DOHH2 (cell line): Measurements from ENCODE around the gene LSM6.

Experiments used
- H3F3A ChIP-seq: fragments of 200-600 bp; sonication (generic), shearing (Covaris generic); 2 replicates; pipeline ENCODE4 v1.6.0; 2016; ENCODE audit warnings: antibody characterized with exemption, mild to moderate bottlenecking; ENCODE audit not compliant: control insufficient read depth, insufficient read depth
- H3K27ac ChIP-seq: fragments of 200-600 bp; sonication (generic); 2 replicates; pipeline ENCODE4 v1.5.1; 2014; ENCODE audit warnings: low read depth, mild to moderate bottlenecking, low read length, moderate library complexity
- H3K27me3 ChIP-seq: fragments of 200-600 bp; sonication (generic); 2 replicates; pipeline ENCODE4 v1.6.1; 2014; ENCODE audit warnings: mild to moderate bottlenecking, low read length, mixed read lengths; ENCODE audit not compliant: control insufficient read depth
- H3K36me3 ChIP-seq: fragments of 200-600 bp; sonication (generic); 2 replicates; pipeline ENCODE4 v1.6.1; 2014; ENCODE audit warnings: mild to moderate bottlenecking, low read length, moderate library complexity, mixed read lengths; ENCODE audit not compliant: control insufficient read depth
- H3K4me1 ChIP-seq: fragments of 200-600 bp; sonication (generic); 2 replicates; pipeline ENCODE4 v1.6.1; 2014; ENCODE audit warnings: mild to moderate bottlenecking, low read length, mixed read lengths; ENCODE audit not compliant: control insufficient read depth
- H3K4me2 ChIP-seq: fragments of 200-600 bp; sonication (generic); 2 replicates; pipeline ENCODE4 v1.6.0; 2014; ENCODE audit warnings: mild to moderate bottlenecking, low read length, moderate library complexity
- H3K4me3 ChIP-seq: fragments of 200-600 bp; sonication (generic); 2 replicates; pipeline ENCODE4 v1.5.1; 2014; ENCODE audit warnings: mild to moderate bottlenecking, low read length, mixed read lengths
- H3K79me2 ChIP-seq: fragments of 200-600 bp; sonication (generic); 2 replicates; pipeline ENCODE4 v1.6.1; 2014; ENCODE audit warnings: mild to moderate bottlenecking, low read length, mixed read lengths; ENCODE audit not compliant: control insufficient read depth
- H3K9me2 ChIP-seq: fragments of 200-600 bp; sonication (generic); replicated peaks from 2 replicates; pipeline ENCODE4 v1.6.1; 2014; ENCODE audit warnings: mild to moderate bottlenecking, low read length, mixed read lengths; ENCODE audit not compliant: control insufficient read depth
- H3K9me3 ChIP-seq: fragments of 200-600 bp; sonication (generic); 2 replicates; pipeline ENCODE4 v1.6.1; 2014; ENCODE audit warnings: antibody characterized with exemption, low read length, mixed read lengths; ENCODE audit not compliant: control insufficient read depth, insufficient read depth
- H4K20me1 ChIP-seq: fragments of 200-600 bp; sonication (generic); 2 replicates; pipeline ENCODE4 v1.6.0; 2014; ENCODE audit warnings: low read depth, mild to moderate bottlenecking, antibody characterized with exemption, low read length, moderate library complexity; ENCODE audit not compliant: control insufficient read depth, insufficient read depth
- CTCF ChIP-seq: fragments of 200-600 bp; sonication (generic); IDR thresholded peaks from one replicate; pipeline ENCODE4 v1.5.1; 2014; ENCODE audit warnings: antibody characterized with exemption, mild to moderate bottlenecking, low read depth, low read length; ENCODE audit not compliant: poor library complexity, severe bottlenecking
- EZH2phosphoT487 ChIP-seq: fragments of 200-600 bp; sonication (generic); IDR thresholded peaks from 2 replicates; pipeline ENCODE4 v1.6.1; 2017; ENCODE audit warnings: borderline replicate concordance, mild to moderate bottlenecking, antibody characterized with exemption, low read length, moderate library complexity, mixed read lengths

Gene LSM6

GRCh38 chr4:146202665-146203064 is 27.1 kb downstream of the LSM6 start:
- Histone ChIP-seq H3K27me3 (no peaks in the 10 kb centered on the region), H3K9me3 (no peaks in the 10 kb centered on the region), H3K36me3 (no peaks in the 10 kb centered on the region), H3K4me1 (no peaks in the 10 kb centered on the region), H3K4me2 (no peak overlapping the region), H3K4me3 (no peak overlapping the region), H3K27ac (no peak overlapping the region), H3K9me2 (no peaks in the 10 kb centered on the region), H3F3A (no peaks in the 10 kb centered on the region), H3K79me2 (no peaks in the 10 kb centered on the region), H4K20me1 (no peaks in the 10 kb centered on the region)
- no peak for TF ChIP-seq CTCF
- no peak for TF ChIP-seq EZH2phosphoT487

GRCh38 chr4:146207410-146207809 is 31.9 kb downstream of the LSM6 start:
- Histone ChIP-seq H3K27ac (no peak overlapping the region), H3K4me1 (no peaks in the 10 kb centered on the region), H3K4me3 (no peak overlapping the region), H4K20me1 (no peaks in the 10 kb centered on the region), H3K4me2 (no peak overlapping the region), H3K36me3 (no peaks in the 10 kb centered on the region), H3K27me3 (0 out of 2 replicates have a peak, but pooled peaks cover 8% of the 10 kb centered on the region), H3K79me2 (no peaks in the 10 kb centered on the region), H3F3A (no peaks in the 10 kb centered on the region), H3K9me3 (no peaks in the 10 kb centered on the region), H3K9me2 (no peaks in the 10 kb centered on the region; the same call in 1 of the 2 replicates)
- no peak for TF ChIP-seq CTCF
- no peak for TF ChIP-seq EZH2phosphoT487

GRCh38 chr4:146210890-146211289 is 35.4 kb downstream of the LSM6 start:
- Histone ChIP-seq H3K4me3 (no peak overlapping the region), H3K27ac (no peak overlapping the region), H3K9me2 (no peaks in the 10 kb centered on the region; the same call in 1 of the 2 replicates), H3K79me2 (no peaks in the 10 kb centered on the region), H4K20me1 (no peaks in the 10 kb centered on the region), H3K36me3 (no peaks in the 10 kb centered on the region), H3K27me3 (0 out of 2 replicates have a peak, but pooled peaks cover 10% of the 10 kb centered on the region), H3K4me1 (no peaks in the 10 kb centered on the region), H3F3A (no peaks in the 10 kb centered on the region), H3K4me2 (no peak overlapping the region), H3K9me3 (no peaks in the 10 kb centered on the region)
- TF ChIP-seq CTCF: no peak
- TF ChIP-seq EZH2phosphoT487: no peak

GRCh38 chr4:146211440-146211839 is 35.9 kb downstream of the LSM6 start:
- H3K4me2 ChIP-seq: no peak overlapping the region
- no peaks in the 10 kb centered on the region for H3K79me2 ChIP-seq
- 0 out of 2 replicates have a peak, but pooled peaks cover 10% of the 10 kb centered on the region for H3K27me3 ChIP-seq
- H3K4me3 ChIP-seq: no peak overlapping the region
- H4K20me1 ChIP-seq: no peaks in the 10 kb centered on the region
- no peaks in the 10 kb centered on the region for H3K36me3 ChIP-seq
- H3K9me2 ChIP-seq: no peaks in the 10 kb centered on the region; the same call in 1 of the 2 replicates
- H3K27ac ChIP-seq: no peak overlapping the region
- no peaks in the 10 kb centered on the region for H3F3A ChIP-seq
- no peak for TF ChIP-seq CTCF
- TF ChIP-seq EZH2phosphoT487: no peak
- H3K9me3 ChIP-seq: no peaks in the 10 kb centered on the region
- no peaks in the 10 kb centered on the region for H3K4me1 ChIP-seq
